HCT116 (cell line): ENCODE data around the gene CYP4A22. TPM values are rescaled to one million over a fixed set of nuclear protein-coding genes. Genes with fewer than 3 reads are reported as not detected.

Source experiments
- ATAC-seq: fragments of 200-7000 bp; cut with Tn5 transposase; 2 replicates; pipeline ENCODE4 v1.9.1; 2020; ENCODE audit warnings: mild to moderate bottlenecking, moderate library complexity
- BruUV-seq: library from RNA; stranded (reverse); fragments of 400-500 nt; replicated peaks from 2 replicates; lab custom pipeline; 2021; lab: Mats Ljungman, UMichigan
- CTCF ChIA-PET: fragments of 300-600 bp; sonication (Branson Sonifier 250); formaldehyde crosslinking; loops from one replicate; lab custom pipeline; 2021; ENCODE audit warnings: antibody characterized with exemption; lab: Charles Lee
- POLR2A ChIA-PET: fragments of 300-600, 350-600 bp; sonication (Branson Sonifier 250); formaldehyde crosslinking; loops from one replicate; lab custom pipeline; 2021; ENCODE audit warnings: antibody characterized with exemption; lab: Charles Lee
- RAD21 ChIA-PET, 2 experiments: fragments of 300-600 bp; sonication (Branson Sonifier 250); formaldehyde crosslinking; loops; one replicate each; lab custom pipeline; 2023; ENCODE audit warnings: low total read pairs in 2 of 2; ENCODE audit not compliant: uncharacterized antibody in 2 of 2, unreplicated experiment in 2 of 2, low non-redundant PET in 1 of 2; lab: Charles Lee
- DNase-seq: peaks from one replicate; pipeline ENCODE4 v3.0.0-alpha.2; 2010; ENCODE audit warnings: low read depth, low spot score
- H2AFZ ChIP-seq: fragments of 200-600 bp; shearing (Covaris generic), sonication (generic); 2 replicates; pipeline ENCODE4 v1.6.1; 2017; ENCODE audit warnings: low read depth, mixed run types, mixed read lengths, antibody characterized with exemption, low read length; ENCODE audit not compliant: poor library complexity, severe bottlenecking
- H3K27ac ChIP-seq: 2 replicates; pipeline ENCODE4 v1.5.1; 2012; ENCODE audit warnings: low read depth, low read length
- H3K27me3 ChIP-seq: fragments of 200-600 bp; sonication (generic); 2 replicates; pipeline ENCODE4 v1.6.1; 2016; ENCODE audit warnings: mixed run types, low read length, mixed read lengths; ENCODE audit not compliant: insufficient read depth
- H3K36me3 ChIP-seq, 2 experiments: fragments of 200-500 bp in 1 of 2; fragments of 200-600 bp in 1 of 2; sonication (Bioruptor generic) in 1 of 2; sonication (generic) in 1 of 2; 2 replicates each; pipeline versions ENCODE4 v1.5.1 to v1.6.1; 2014 to 2016; ENCODE audit warnings: low read length in 2 of 2, inconsistent platforms in 1 of 2, mixed read lengths in 1 of 2, mixed run types in 1 of 2; ENCODE audit not compliant: insufficient read depth in 2 of 2, control insufficient read depth in 1 of 2
- H3K4me1 ChIP-seq, 2 experiments: fragments of 200-600 bp in 1 of 2; sonication (generic) in 1 of 2; 2 replicates each; pipeline versions ENCODE4 v1.5.1 to v1.6.1; 2012 to 2017; ENCODE audit warnings: low read length in 2 of 2, inconsistent platforms in 1 of 2, mild to moderate bottlenecking in 1 of 2, mixed read lengths in 1 of 2, mixed run types in 1 of 2, moderate library complexity in 1 of 2; ENCODE audit not compliant: insufficient read depth in 2 of 2, control insufficient read depth in 1 of 2
- H3K4me2 ChIP-seq: fragments of 200-600 bp; sonication (generic); 2 replicates; pipeline ENCODE4 v1.6.1; 2017; ENCODE audit warnings: mixed run types, low read length, mixed read lengths
- H3K4me3 ChIP-seq, 2 experiments: fragments of 200-600 bp in 1 of 2; sonication (generic) in 1 of 2; replicated peaks in 1 of 2; 2 replicates each; pipeline ENCODE4 v1.5.1; 2011 to 2016; ENCODE audit warnings: low read length in 2 of 2, control low read depth in 1 of 2, low read depth in 1 of 2, mild to moderate bottlenecking in 1 of 2, mixed read lengths in 1 of 2, mixed run types in 1 of 2
- H3K79me2 ChIP-seq: fragments of 200-600 bp; sonication (generic); 2 replicates; pipeline ENCODE4 v1.6.1; 2017; ENCODE audit warnings: mild to moderate bottlenecking, mixed run types, low read length, moderate library complexity, mixed read lengths; ENCODE audit not compliant: insufficient read depth
- H3K9ac ChIP-seq: fragments of 200-600 bp; sonication (generic); 2 replicates; pipeline ENCODE4 v1.6.1; 2016; ENCODE audit warnings: low read length, mixed read lengths
- H3K9me2 ChIP-seq: fragments of 200-600 bp; sonication (generic), shearing (Covaris generic); 2 replicates; pipeline ENCODE4 v1.6.1; 2017; ENCODE audit warnings: mixed run types, mild to moderate bottlenecking, moderate library complexity; ENCODE audit not compliant: insufficient read depth
- H3K9me3 ChIP-seq, 2 experiments: fragments of 200-500 bp in 1 of 2; fragments of 200-600 bp in 1 of 2; sonication (Bioruptor generic) in 1 of 2; sonication (generic) in 1 of 2; 2 replicates each; pipeline ENCODE4 v1.6.1; 2014 to 2017; ENCODE audit warnings: low read length in 2 of 2, mixed read lengths in 2 of 2, inconsistent platforms in 1 of 2, low read depth in 1 of 2, mild to moderate bottlenecking in 1 of 2, mixed run types in 1 of 2, moderate library complexity in 1 of 2; ENCODE audit not compliant: control insufficient read depth in 1 of 2, insufficient read depth in 1 of 2
- H4K20me1 ChIP-seq: fragments of 200-600 bp; sonication (generic), shearing (Covaris generic); 2 replicates; pipeline ENCODE4 v1.6.1; 2017; ENCODE audit warnings: mixed run types, mild to moderate bottlenecking, moderate library complexity; ENCODE audit not compliant: insufficient read depth
- CEBPB ChIP-seq: IDR thresholded peaks from 2 replicates; pipeline ENCODE4 v1.6.1; 2012; ENCODE audit warnings: low read depth
- ELF1 ChIP-seq: IDR thresholded peaks from 2 replicates; pipeline ENCODE4 v1.6.1; 2012; ENCODE audit warnings: low read depth, borderline replicate concordance
- EZH2 ChIP-seq: fragments of 200-600 bp; sonication (generic); IDR thresholded peaks from 2 replicates; pipeline ENCODE4 v1.6.1; 2017; ENCODE audit warnings: antibody characterized with exemption, mixed run types
- EZH2phosphoT487 ChIP-seq: fragments of 200-600 bp; IDR thresholded peaks from 2 replicates; pipeline ENCODE4 v1.6.1; 2018; ENCODE audit warnings: antibody characterized with exemption, borderline replicate concordance
- POLR2AphosphoS5 ChIP-seq: IDR thresholded peaks from 2 replicates; pipeline ENCODE4 v1.6.1; 2011; ENCODE audit warnings: mild to moderate bottlenecking, low read depth, low read length, moderate library complexity
- RAD21 ChIP-seq: IDR thresholded peaks from 2 replicates; pipeline ENCODE4 v1.6.1; 2012; ENCODE audit warnings: low read depth, mild to moderate bottlenecking
- SP1 ChIP-seq: IDR thresholded peaks from 2 replicates; pipeline ENCODE4 v1.6.1; 2012; ENCODE audit warnings: low read depth
- SRF ChIP-seq: IDR thresholded peaks from 2 replicates; pipeline ENCODE4 v1.6.1; 2012; ENCODE audit warnings: low read depth
- ZFX ChIP-seq: fragments of 450-650 bp; IDR thresholded peaks from 2 replicates; pipeline ENCODE4 v1.6.1; 2017
- ZNF274 ChIP-seq: fragments of 200-500 bp; sonication (Bioruptor generic); IDR thresholded peaks from 2 replicates; pipeline ENCODE4 v1.6.1; 2014; ENCODE audit warnings: mild to moderate bottlenecking, low read depth, low read length, inconsistent platforms
- intact Hi-C: fragments of 100-400 bp; cut with micrococcal nuclease; formaldehyde crosslinking; loops from 2 replicates; pipeline ENCODE4 v1.10.0; 2022
- total RNA-seq: library from RNA; stranded (reverse); gene quantifications from one replicate; pipeline ENCODE4 v1.2.1, GENCODE V29; 2021; ENCODE audit not compliant: unreplicated experiment
- TF ChIP-seq, protein P1 (sequence below): IDR thresholded peaks from 2 replicates; pipeline ENCODE4 v1.6.1; 2012; ENCODE audit warnings: low read depth
- TF ChIP-seq, protein P2 (sequence below), 3 experiments: fragments of 200-600 bp in 1 of 3; sonication (generic) in 1 of 3; IDR thresholded peaks in 2 of 3; conservative IDR thresholded peaks in 1 of 3; 2 replicates each; pipeline ENCODE4 v1.5.1; 2012 to 2017; ENCODE audit warnings: low read depth in 2 of 3, low read length in 2 of 3, antibody characterized with exemption in 1 of 3, borderline replicate concordance in 1 of 3, control low read depth in 1 of 3, mild to moderate bottlenecking in 1 of 3, mixed read lengths in 1 of 3, mixed run types in 1 of 3, moderate library complexity in 1 of 3; ENCODE audit not compliant: insufficient read depth in 1 of 3
- TF ChIP-seq, protein P3 (sequence below): IDR thresholded peaks from 2 replicates; pipeline ENCODE4 v1.6.1; 2011; ENCODE audit warnings: mild to moderate bottlenecking, low read length, moderate library complexity; ENCODE audit not compliant: insufficient replicate concordance; ENCODE audit errors: extremely low read depth

CYP4A22 gene
- total RNA-seq, 1 experiment from 2014 or later, result not detected

DNA sequence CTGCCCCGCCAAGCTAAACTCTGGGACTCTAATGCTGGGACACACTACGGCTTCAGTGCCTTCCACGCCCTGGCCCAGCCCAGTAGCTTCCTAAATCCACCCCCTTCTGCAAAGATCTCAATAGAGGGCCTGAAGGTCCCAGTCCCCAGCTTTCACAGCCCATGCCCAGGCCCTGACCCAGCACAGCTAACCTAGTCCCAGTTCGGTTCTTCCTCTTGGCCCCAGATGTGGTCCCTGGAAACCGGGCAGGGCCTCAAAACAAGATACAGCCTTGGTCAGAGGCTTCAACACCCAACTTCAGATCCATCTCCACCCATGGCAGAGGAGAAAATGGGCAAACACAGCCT, 53.2 kb downstream of the CYP4A22 start (continued):
- TF ChIP-seq ZNF274, result no peak
- TF ChIP-seq, protein P1, sequence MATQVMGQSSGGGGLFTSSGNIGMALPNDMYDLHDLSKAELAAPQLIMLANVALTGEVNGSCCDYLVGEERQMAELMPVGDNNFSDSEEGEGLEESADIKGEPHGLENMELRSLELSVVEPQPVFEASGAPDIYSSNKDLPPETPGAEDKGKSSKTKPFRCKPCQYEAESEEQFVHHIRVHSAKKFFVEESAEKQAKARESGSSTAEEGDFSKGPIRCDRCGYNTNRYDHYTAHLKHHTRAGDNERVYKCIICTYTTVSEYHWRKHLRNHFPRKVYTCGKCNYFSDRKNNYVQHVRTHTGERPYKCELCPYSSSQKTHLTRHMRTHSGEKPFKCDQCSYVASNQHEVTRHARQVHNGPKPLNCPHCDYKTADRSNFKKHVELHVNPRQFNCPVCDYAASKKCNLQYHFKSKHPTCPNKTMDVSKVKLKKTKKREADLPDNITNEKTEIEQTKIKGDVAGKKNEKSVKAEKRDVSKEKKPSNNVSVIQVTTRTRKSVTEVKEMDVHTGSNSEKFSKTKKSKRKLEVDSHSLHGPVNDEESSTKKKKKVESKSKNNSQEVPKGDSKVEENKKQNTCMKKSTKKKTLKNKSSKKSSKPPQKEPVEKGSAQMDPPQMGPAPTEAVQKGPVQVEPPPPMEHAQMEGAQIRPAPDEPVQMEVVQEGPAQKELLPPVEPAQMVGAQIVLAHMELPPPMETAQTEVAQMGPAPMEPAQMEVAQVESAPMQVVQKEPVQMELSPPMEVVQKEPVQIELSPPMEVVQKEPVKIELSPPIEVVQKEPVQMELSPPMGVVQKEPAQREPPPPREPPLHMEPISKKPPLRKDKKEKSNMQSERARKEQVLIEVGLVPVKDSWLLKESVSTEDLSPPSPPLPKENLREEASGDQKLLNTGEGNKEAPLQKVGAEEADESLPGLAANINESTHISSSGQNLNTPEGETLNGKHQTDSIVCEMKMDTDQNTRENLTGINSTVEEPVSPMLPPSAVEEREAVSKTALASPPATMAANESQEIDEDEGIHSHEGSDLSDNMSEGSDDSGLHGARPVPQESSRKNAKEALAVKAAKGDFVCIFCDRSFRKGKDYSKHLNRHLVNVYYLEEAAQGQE, result no peak
- no peak for TF ChIP-seq EZH2

DNA sequence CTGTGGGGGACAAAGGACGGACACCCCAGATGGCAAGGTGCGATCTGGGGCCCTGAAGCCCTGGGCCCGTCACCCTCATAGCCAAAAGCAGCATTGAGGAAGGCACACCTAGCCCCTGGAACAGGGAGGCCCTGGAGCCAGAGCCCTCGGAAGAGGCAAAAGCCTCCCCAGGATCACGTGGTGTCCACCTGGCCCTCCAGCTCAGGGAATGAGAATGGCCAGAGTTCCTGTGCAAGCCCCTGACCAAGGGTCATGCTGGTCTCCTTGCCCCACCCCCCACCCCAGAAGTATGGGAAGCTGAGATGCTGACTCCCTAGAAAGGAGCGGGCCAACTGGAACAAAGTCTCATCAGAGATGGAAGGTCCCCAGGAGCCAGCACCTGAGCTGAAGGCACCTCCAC, 53.6 kb downstream of the CYP4A22 start:
- RAD21 ChIA-PET, result no interaction called here
- no peaks in the 10 kb centered on the region for H3K79me2 ChIP-seq
- H2AFZ ChIP-seq, result no peak overlapping the region
- no peak overlapping the region for H3K27ac ChIP-seq
- CTCF ChIA-PET, result interaction anchor here (1.1 kb wide), 1 partner anchor 535 kb away, joined by 3 read pairs; no protein-coding TSS in a partner anchor
- DNase-seq (no peak), ATAC-seq (no peak)
- peaks cover 0 to 19% of the 10 kb centered on the region in 2 experiments; a peak in 3 of 4 replicates for H3K4me1 ChIP-seq
- no peaks in the 10 kb centered on the region for H3K9me3 ChIP-seq
- POLR2A ChIA-PET, result interaction anchor here (1.1 kb wide), 1 partner anchor 12 kb away, joined by 3 read pairs; no protein-coding TSS in a partner anchor
- H3K9ac ChIP-seq, result no peak overlapping the region
- H3K27me3 ChIP-seq, result no peaks in the 10 kb centered on the region
- no peaks in the 10 kb centered on the region for H3K36me3 ChIP-seq
- no TSS peak for BruUV-seq
- H4K20me1 ChIP-seq, result no peaks in the 10 kb centered on the region
- intact Hi-C loops, result loop anchor here (5.0 kb wide), 1 partner anchor 536 kb away; no protein-coding TSS in a partner anchor
- no peak overlapping the region for H3K4me2 ChIP-seq
- H3K9me2 ChIP-seq, result no peaks in the 10 kb centered on the region
- H3K4me3 ChIP-seq, result no peak overlapping the region
- TF ChIP-seq SRF (no peak), ZNF274 (no peak), SP1 (no peak), ZFX (no peak), RAD21 (no peak), CEBPB (no peak), EZH2phosphoT487 (no peak), ELF1 (no peak), POLR2AphosphoS5 (no peak)
- TF ChIP-seq, protein P2, sequence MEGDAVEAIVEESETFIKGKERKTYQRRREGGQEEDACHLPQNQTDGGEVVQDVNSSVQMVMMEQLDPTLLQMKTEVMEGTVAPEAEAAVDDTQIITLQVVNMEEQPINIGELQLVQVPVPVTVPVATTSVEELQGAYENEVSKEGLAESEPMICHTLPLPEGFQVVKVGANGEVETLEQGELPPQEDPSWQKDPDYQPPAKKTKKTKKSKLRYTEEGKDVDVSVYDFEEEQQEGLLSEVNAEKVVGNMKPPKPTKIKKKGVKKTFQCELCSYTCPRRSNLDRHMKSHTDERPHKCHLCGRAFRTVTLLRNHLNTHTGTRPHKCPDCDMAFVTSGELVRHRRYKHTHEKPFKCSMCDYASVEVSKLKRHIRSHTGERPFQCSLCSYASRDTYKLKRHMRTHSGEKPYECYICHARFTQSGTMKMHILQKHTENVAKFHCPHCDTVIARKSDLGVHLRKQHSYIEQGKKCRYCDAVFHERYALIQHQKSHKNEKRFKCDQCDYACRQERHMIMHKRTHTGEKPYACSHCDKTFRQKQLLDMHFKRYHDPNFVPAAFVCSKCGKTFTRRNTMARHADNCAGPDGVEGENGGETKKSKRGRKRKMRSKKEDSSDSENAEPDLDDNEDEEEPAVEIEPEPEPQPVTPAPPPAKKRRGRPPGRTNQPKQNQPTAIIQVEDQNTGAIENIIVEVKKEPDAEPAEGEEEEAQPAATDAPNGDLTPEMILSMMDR (IDR thresholded peaks at IDR 0.05 in 2 of 3, conservative IDR thresholded peaks at IDR 0.05 in 1 of 3; ENCODE audit: borderline replicate concordance in 1 of 3, insufficient read depth in 1 of 3, low read depth in 2 of 3, low read length in 2 of 3), result no peak
- TF ChIP-seq, protein P3, sequence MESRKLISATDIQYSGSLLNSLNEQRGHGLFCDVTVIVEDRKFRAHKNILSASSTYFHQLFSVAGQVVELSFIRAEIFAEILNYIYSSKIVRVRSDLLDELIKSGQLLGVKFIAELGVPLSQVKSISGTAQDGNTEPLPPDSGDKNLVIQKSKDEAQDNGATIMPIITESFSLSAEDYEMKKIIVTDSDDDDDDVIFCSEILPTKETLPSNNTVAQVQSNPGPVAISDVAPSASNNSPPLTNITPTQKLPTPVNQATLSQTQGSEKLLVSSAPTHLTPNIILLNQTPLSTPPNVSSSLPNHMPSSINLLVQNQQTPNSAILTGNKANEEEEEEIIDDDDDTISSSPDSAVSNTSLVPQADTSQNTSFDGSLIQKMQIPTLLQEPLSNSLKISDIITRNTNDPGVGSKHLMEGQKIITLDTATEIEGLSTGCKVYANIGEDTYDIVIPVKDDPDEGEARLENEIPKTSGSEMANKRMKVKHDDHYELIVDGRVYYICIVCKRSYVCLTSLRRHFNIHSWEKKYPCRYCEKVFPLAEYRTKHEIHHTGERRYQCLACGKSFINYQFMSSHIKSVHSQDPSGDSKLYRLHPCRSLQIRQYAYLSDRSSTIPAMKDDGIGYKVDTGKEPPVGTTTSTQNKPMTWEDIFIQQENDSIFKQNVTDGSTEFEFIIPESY, result no peak
- TF ChIP-seq, protein P1, result no peak
